IMR-90 (cell line): ENCODE data around the gene DLG3. TPM values are rescaled to one million over a fixed set of nuclear protein-coding genes. Genes with fewer than 3 reads are reported as not detected.

ENCODE experiments used
- ATAC-seq: fragments of 200-7000 bp; cut with Tn5 transposase; 2 replicates; pipeline ENCODE4 v1.9.1; 2020; ENCODE audit warnings: low read depth, mild to moderate bottlenecking, moderate library complexity
- BruUV-seq: library from RNA; stranded (reverse); fragments of 400-500 nt; replicated peaks from 2 replicates; lab custom pipeline; 2021; lab: Mats Ljungman, UMichigan
- CTCF ChIA-PET: fragments of 300-600 bp; formaldehyde crosslinking; extraction: SDS; loops from one replicate; lab custom pipeline; 2021; ENCODE audit warnings: antibody characterized with exemption; lab: Yijun Ruan, JAX
- POLR2A ChIA-PET: fragments of 300-600 bp; sonication (Branson Sonifier 250); formaldehyde crosslinking; loops from one replicate; lab custom pipeline; 2022; ENCODE audit warnings: antibody characterized with exemption; ENCODE audit not compliant: unreplicated experiment; lab: Charles Lee
- DNase-seq: peaks from one replicate; pipeline ENCODE4 v3.0.0; 2013
- H2AFZ ChIP-seq: replicated peaks from 2 replicates; pipeline ENCODE3; 2013; ENCODE audit warnings: low read length, mild to moderate bottlenecking; ENCODE audit not compliant: poor library complexity
- H2AK5ac ChIP-seq: 2 replicates; pipeline ENCODE4 v1.6.1; 2013; ENCODE audit warnings: low read depth, low read length, inconsistent platforms
- H2AK9ac ChIP-seq: replicated peaks from 2 replicates; pipeline ENCODE3; 2013; ENCODE audit warnings: mild to moderate bottlenecking, low read depth, low read length, moderate library complexity; ENCODE audit not compliant: poor library complexity
- H2BK120ac ChIP-seq: 2 replicates; pipeline ENCODE4 v1.6.1; 2013; ENCODE audit warnings: low read depth, low read length, inconsistent platforms
- H2BK15ac ChIP-seq: 3 replicates; pipeline ENCODE4 v1.6.1; 2013; ENCODE audit warnings: low read depth, low read length, inconsistent platforms
- H2BK20ac ChIP-seq: 2 replicates; pipeline ENCODE4 v1.6.1; 2013; ENCODE audit warnings: low read depth, mild to moderate bottlenecking, inconsistent platforms, low read length, moderate library complexity
- H2BK5ac ChIP-seq: 2 replicates; pipeline ENCODE4 v1.6.1; 2013; ENCODE audit warnings: mild to moderate bottlenecking, low read depth, low read length, inconsistent platforms; ENCODE audit not compliant: poor library complexity, severe bottlenecking
- H3K14ac ChIP-seq: replicated peaks from 2 replicates; pipeline ENCODE4 v1.6.1; 2013; ENCODE audit warnings: low read depth, low read length, inconsistent platforms
- H3K18ac ChIP-seq: 2 replicates; pipeline ENCODE4 v1.6.1; 2013; ENCODE audit warnings: low read depth, low read length, control low read depth
- H3K23ac ChIP-seq: 2 replicates; pipeline ENCODE4 v1.6.1; 2013; ENCODE audit warnings: low read depth, low read length, inconsistent platforms
- H3K27ac ChIP-seq: 2 replicates; pipeline ENCODE4 v1.5.1; 2013; ENCODE audit warnings: mild to moderate bottlenecking, control low read depth, low read length; ENCODE audit not compliant: insufficient read depth
- H3K27me3 ChIP-seq: 2 replicates; pipeline ENCODE4 v1.6.1; 2013; ENCODE audit warnings: low read length; ENCODE audit not compliant: control insufficient read depth, insufficient read depth
- H3K36me3 ChIP-seq: 2 replicates; pipeline ENCODE4 v1.6.1; 2013; ENCODE audit warnings: low read length, mixed read lengths; ENCODE audit not compliant: control insufficient read depth, insufficient read depth
- H3K4ac ChIP-seq: 2 replicates; pipeline ENCODE4 v1.6.1; 2013; ENCODE audit warnings: low read depth, low read length, inconsistent platforms
- H3K4me1 ChIP-seq: 2 replicates; pipeline ENCODE4 v1.6.1; 2013; ENCODE audit warnings: low read length, mixed read lengths; ENCODE audit not compliant: control insufficient read depth, insufficient read depth
- H3K4me2 ChIP-seq: 2 replicates; pipeline ENCODE4 v1.6.1; 2013; ENCODE audit warnings: low read depth, mild to moderate bottlenecking, control low read depth, low read length, moderate library complexity
- H3K4me3 ChIP-seq: 2 replicates; pipeline ENCODE4 v1.5.1; 2013; ENCODE audit warnings: low read depth, mild to moderate bottlenecking, control low read depth, low read length, moderate library complexity; ENCODE audit not compliant: insufficient read depth
- H3K56ac ChIP-seq: 2 replicates; pipeline ENCODE4 v1.6.1; 2013; ENCODE audit warnings: low read length, inconsistent platforms; ENCODE audit not compliant: insufficient read depth; ENCODE audit errors: extremely low read depth
- H3K79me1 ChIP-seq, 2 experiments: 2 replicates each; pipeline ENCODE4 v1.6.1; 2013; ENCODE audit warnings: low read length in 2 of 2, inconsistent platforms in 1 of 2, low read depth in 1 of 2
- H3K9ac ChIP-seq: 2 replicates; pipeline ENCODE4 v1.6.1; 2013; ENCODE audit warnings: low read depth, low read length, control low read depth
- H3K9me1 ChIP-seq: 2 replicates; pipeline ENCODE4 v1.6.1; 2013; ENCODE audit warnings: low read length, inconsistent platforms; ENCODE audit not compliant: insufficient read depth
- H3K9me3 ChIP-seq: 2 replicates; pipeline ENCODE4 v1.6.1; 2013; ENCODE audit warnings: low read length; ENCODE audit not compliant: control insufficient read depth, insufficient read depth
- H4K20me1 ChIP-seq: 2 replicates; pipeline ENCODE4 v1.6.1; 2013; ENCODE audit warnings: low read length, inconsistent platforms; ENCODE audit not compliant: insufficient read depth
- H4K5ac ChIP-seq: 2 replicates; pipeline ENCODE4 v1.6.1; 2013; ENCODE audit warnings: mild to moderate bottlenecking, low read depth, low read length, control low read depth
- H4K8ac ChIP-seq, 2 experiments: 2 replicates each; pipeline ENCODE4 v1.6.1; 2013; ENCODE audit warnings: low read depth in 2 of 2, low read length in 2 of 2, control low read depth in 1 of 2, inconsistent platforms in 1 of 2
- H4K91ac ChIP-seq: 2 replicates; pipeline ENCODE4 v1.6.1; 2013; ENCODE audit warnings: low read depth, low read length, inconsistent platforms; ENCODE audit not compliant: insufficient read depth
- BHLHE40 ChIP-seq: fragments of 150-350 bp; IDR thresholded peaks from 2 replicates; pipeline ENCODE4 v1.6.1; 2016; ENCODE audit warnings: mild to moderate bottlenecking, low read depth, low read length
- CHD1 ChIP-seq: IDR thresholded peaks from 2 replicates; pipeline ENCODE4 v1.6.1; 2012; ENCODE audit warnings: low read depth, low read length, improper control_type of control experiment
- MAFK ChIP-seq: IDR thresholded peaks from 2 replicates; pipeline ENCODE4 v1.6.1; 2012; ENCODE audit warnings: low read depth, low read length, improper control_type of control experiment
- MAZ ChIP-seq: IDR thresholded peaks from 2 replicates; pipeline ENCODE4 v1.6.1; 2012; ENCODE audit warnings: low read depth, mild to moderate bottlenecking, low read length, improper control_type of control experiment, moderate library complexity, borderline replicate concordance
- NFE2L2 ChIP-seq: fragments of 150-350 bp; IDR thresholded peaks from 2 replicates; pipeline ENCODE4 v1.6.1; 2016; ENCODE audit warnings: low read depth, mild to moderate bottlenecking, low read length
- WGBS, 2 experiments: methylation state at CpG; one replicate each; pipeline versions ENCODE4 v1.1.5 to v1.1.7; 2013; ENCODE audit warnings: missing lambda C conversion rate in 2 of 2; ENCODE audit not compliant: insufficient read length in 1 of 2; ENCODE audit errors: extremely low coverage in 2 of 2; 5-methylcytosine and 5-hydroxymethylcytosine counted together
- dilution Hi-C: fragments of 300-500 bp; cut with HindIII; formaldehyde crosslinking; loops from one replicate; pipeline ENCODE4 v1.14.3; 2018; ENCODE audit warnings: low sequenced_read_pairs; ENCODE audit not compliant: unreplicated experiment
- in situ Hi-C: fragments of 300-500 bp; cut with MboI; formaldehyde crosslinking; loops from 3 replicates; pipeline ENCODE4 v1.14.3; 2019; ENCODE audit warnings: low sequenced_read_pairs, inconsistent platforms, mixed read lengths
- intact Hi-C: fragments of 100-400 bp; cut with micrococcal nuclease; formaldehyde crosslinking; loops from 2 replicates; pipeline ENCODE4 v1.10.0; 2022
- polyA plus RNA-seq, 3 experiments: library from polyadenylated mRNA; depleted of rRNA; stranded (reverse); fragments of >200 nt; gene quantifications; 2 replicates each; pipeline ENCODE4 v1.2.3, GENCODE V29; 2012; ENCODE audit warnings: low replicate concordance in 1 of 3
- total RNA-seq: library from RNA; depleted of rRNA; stranded (reverse); fragments of >200 nt; gene quantifications from 2 replicates; pipeline ENCODE4 v1.2.3, GENCODE V29; 2012
- TF ChIP-seq, protein P1 (sequence below): conservative IDR thresholded peaks from 2 replicates; pipeline ENCODE4 v1.5.1; 2012; ENCODE audit warnings: mild to moderate bottlenecking, low read depth, low read length, improper control_type of control experiment
- TF ChIP-seq, protein P2 (sequence below): fragments of 150-350 bp; IDR thresholded peaks from 2 replicates; pipeline ENCODE4 v1.6.1; 2017; ENCODE audit warnings: mild to moderate bottlenecking, antibody characterized with exemption, low read length, low read depth
- TF ChIP-seq, protein P3 (sequence below): fragments of 150-350 bp; IDR thresholded peaks from 2 replicates; pipeline ENCODE4 v1.6.1; 2016; ENCODE audit warnings: low read depth, mild to moderate bottlenecking, low read length, moderate library complexity, borderline replicate concordance

The DLG3 gene
- total and polyA plus RNA-seq, 2 of the 4 experiments (the other 2 are of a cell fraction): 11.0 to 27.1 TPM

DNA sequence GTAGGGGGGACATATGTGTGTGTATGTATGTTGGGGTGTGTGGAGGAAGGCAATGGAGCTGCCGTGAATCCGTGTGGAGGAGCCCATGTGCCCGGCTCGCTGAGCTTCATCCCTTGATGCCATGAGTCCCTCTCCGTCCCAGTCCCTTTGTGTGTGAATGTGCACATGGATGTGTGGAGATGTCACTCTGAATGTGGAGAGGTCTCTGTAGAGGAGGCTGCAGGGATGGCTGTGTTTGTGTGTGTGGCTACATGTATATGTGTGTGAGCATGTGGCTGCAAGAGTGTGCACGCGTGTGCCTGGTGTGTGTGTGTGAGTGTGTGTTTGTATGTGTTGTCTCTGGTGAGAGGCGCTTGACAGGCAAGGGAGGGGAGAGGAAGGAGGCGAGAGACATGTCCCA lies 1.3 kb downstream of the DLG3 start:
- H4K91ac ChIP-seq: no peak overlapping the region
- no peak overlapping the region for H2BK15ac ChIP-seq
- intact Hi-C loops: no loop called here
- H3K36me3 ChIP-seq: no peaks in the 10 kb centered on the region
- no peak overlapping the region for H2BK120ac ChIP-seq
- H3K14ac ChIP-seq: no peak overlapping the region
- no peak overlapping the region for H3K56ac ChIP-seq
- no peak overlapping the region for H2AFZ ChIP-seq
- no peak for TF ChIP-seq MAZ
- TF ChIP-seq, protein P1, sequence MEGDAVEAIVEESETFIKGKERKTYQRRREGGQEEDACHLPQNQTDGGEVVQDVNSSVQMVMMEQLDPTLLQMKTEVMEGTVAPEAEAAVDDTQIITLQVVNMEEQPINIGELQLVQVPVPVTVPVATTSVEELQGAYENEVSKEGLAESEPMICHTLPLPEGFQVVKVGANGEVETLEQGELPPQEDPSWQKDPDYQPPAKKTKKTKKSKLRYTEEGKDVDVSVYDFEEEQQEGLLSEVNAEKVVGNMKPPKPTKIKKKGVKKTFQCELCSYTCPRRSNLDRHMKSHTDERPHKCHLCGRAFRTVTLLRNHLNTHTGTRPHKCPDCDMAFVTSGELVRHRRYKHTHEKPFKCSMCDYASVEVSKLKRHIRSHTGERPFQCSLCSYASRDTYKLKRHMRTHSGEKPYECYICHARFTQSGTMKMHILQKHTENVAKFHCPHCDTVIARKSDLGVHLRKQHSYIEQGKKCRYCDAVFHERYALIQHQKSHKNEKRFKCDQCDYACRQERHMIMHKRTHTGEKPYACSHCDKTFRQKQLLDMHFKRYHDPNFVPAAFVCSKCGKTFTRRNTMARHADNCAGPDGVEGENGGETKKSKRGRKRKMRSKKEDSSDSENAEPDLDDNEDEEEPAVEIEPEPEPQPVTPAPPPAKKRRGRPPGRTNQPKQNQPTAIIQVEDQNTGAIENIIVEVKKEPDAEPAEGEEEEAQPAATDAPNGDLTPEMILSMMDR: no peak
- TF ChIP-seq MAFK: no peak
- TF ChIP-seq NFE2L2: no peak
- TF ChIP-seq, protein P2, sequence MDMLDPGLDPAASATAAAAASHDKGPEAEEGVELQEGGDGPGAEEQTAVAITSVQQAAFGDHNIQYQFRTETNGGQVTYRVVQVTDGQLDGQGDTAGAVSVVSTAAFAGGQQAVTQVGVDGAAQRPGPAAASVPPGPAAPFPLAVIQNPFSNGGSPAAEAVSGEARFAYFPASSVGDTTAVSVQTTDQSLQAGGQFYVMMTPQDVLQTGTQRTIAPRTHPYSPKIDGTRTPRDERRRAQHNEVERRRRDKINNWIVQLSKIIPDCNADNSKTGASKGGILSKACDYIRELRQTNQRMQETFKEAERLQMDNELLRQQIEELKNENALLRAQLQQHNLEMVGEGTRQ: no peak
- TF ChIP-seq CHD1: no peak
- TF ChIP-seq, protein P3, sequence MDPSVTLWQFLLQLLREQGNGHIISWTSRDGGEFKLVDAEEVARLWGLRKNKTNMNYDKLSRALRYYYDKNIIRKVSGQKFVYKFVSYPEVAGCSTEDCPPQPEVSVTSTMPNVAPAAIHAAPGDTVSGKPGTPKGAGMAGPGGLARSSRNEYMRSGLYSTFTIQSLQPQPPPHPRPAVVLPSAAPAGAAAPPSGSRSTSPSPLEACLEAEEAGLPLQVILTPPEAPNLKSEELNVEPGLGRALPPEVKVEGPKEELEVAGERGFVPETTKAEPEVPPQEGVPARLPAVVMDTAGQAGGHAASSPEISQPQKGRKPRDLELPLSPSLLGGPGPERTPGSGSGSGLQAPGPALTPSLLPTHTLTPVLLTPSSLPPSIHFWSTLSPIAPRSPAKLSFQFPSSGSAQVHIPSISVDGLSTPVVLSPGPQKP: no peak
- TF ChIP-seq BHLHE40: no peak
- 79% methylated on average over 5 of the region's 9 CpGs; no CpG with 5 or more reads in 1 of the 2 experiments for WGBS, 2 experiments
- H3K9ac ChIP-seq: no peak overlapping the region
- H4K8ac ChIP-seq: no peak overlapping the region
- no peak overlapping the region for H3K4ac ChIP-seq
- no peak overlapping the region for H3K4me3 ChIP-seq
- DNase-seq (no peak), ATAC-seq (no peak)
- no peaks in the 10 kb centered on the region for H4K20me1 ChIP-seq
- H2AK5ac ChIP-seq: no peak overlapping the region
- H2AK9ac ChIP-seq: no peak overlapping the region
- no peaks in the 10 kb centered on the region for H3K9me1 ChIP-seq
- no peak overlapping the region for H3K27ac ChIP-seq
- in situ Hi-C loops: no loop called here
- no peaks in the 10 kb centered on the region for H3K79me1 ChIP-seq
- BruUV-seq: no TSS peak
- H4K5ac ChIP-seq: no peak overlapping the region
- H3K27me3 ChIP-seq: peaks cover 18% of the 10 kb centered on the region
- dilution Hi-C loops: no loop called here
- H2BK20ac ChIP-seq: no peak overlapping the region
- no peak overlapping the region for H3K18ac ChIP-seq
- no peak overlapping the region for H3K23ac ChIP-seq
- H3K4me2 ChIP-seq: no peak overlapping the region
- no peaks in the 10 kb centered on the region; the same call in 1 of the 2 replicates for H3K9me3 ChIP-seq
- no peak overlapping the region for H2BK5ac ChIP-seq
- ChIA-PET CTCF (no interaction called here), POLR2A (no interaction called here)
- no peaks in the 10 kb centered on the region for H3K4me1 ChIP-seq
